LNCaP clone FGC (cell line): Measurements from ENCODE around the gene RASA3.

ENCODE experiments used
- DNase-seq: peaks from one replicate; pipeline ENCODE4 v3.0.0-alpha.2; 2011; ENCODE audit warnings: low read depth
- H3K4me3 ChIP-seq: 2 replicates; pipeline ENCODE4 v1.5.1; 2011; ENCODE audit warnings: mild to moderate bottlenecking, low read depth, low read length, control low read depth
- CTCF ChIP-seq: IDR thresholded peaks from 2 replicates; pipeline ENCODE4 v1.5.1; 2012; ENCODE audit warnings: mild to moderate bottlenecking; ENCODE audit not compliant: control insufficient read depth, insufficient read depth; ENCODE audit errors: extremely low read depth

Gene RASA3

DNA sequence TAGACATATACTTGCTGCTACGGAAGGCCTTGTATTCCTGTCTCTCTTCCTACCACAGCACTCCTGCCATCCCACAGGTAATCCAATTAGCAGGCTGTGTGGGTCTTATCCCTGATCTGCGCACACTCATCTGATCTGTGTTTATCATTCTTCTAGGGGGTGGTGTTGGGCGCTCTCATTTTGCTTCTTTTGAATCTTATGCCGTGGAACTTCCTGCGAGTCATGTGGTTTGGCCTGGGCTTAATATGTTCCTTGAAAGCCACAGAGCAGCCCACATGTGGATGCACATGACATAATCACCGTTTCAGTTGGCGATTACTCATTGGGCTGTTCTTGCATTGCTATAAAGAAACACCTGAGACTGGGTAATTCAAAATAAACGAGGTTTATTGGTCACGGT lies 7.5 kb downstream of the RASA3 start:
- no peak overlapping the region for H3K4me3 ChIP-seq
- no peak for TF ChIP-seq CTCF
- no peak for DNase-seq

- no peak for TF ChIP-seq CTCF
- no peak for DNase-seq
- no peak overlapping the region for H3K4me3 ChIP-seq
Observed at GRCh38 chr13:114124431-114124830, 8.0 kb downstream of the RASA3 start.

DNA sequence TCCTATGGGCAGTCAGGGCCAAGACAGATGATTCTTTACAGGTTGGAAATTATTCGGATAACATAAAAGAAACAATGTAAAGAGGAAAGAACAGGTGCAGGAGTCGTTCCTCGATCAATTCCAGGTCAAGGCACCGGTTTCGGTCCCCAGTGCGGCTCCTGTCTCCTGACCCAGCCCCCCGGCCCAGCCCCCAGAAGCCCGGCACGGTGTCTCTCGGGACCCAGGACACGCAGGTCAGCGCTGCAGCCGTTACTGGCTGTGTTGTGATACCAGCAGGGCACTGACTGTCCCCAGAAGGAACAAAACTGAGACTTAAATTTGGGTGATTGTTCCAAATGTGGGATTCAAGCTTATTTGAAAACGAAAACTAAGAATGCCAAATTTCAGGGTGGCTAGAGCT lies 8.5 kb downstream of the RASA3 start:
- no peak overlapping the region for H3K4me3 ChIP-seq
- DNase-seq, result no peak
- no peak for TF ChIP-seq CTCF

GRCh38 chr13:114123448-114123847 lies 9.0 kb downstream of the RASA3 start:
- no peak for TF ChIP-seq CTCF
- no peak for DNase-seq
- no peak overlapping the region for H3K4me3 ChIP-seq

- no peak overlapping the region for H3K4me3 ChIP-seq
- TF ChIP-seq CTCF, result no peak
- no peak for DNase-seq
Observed at GRCh38 chr13:114122591-114123211, 9.7 kb downstream of the RASA3 start.

GRCh38 chr13:114122127-114122511 lies 10.3 kb downstream of the RASA3 start:
- no peak for DNase-seq
- TF ChIP-seq CTCF, result no peak
- H3K4me3 ChIP-seq, result no peak overlapping the region

GRCh38 chr13:114121496-114122126 lies 10.8 kb downstream of the RASA3 start:
- DNase-seq, result no peak
- no peak for TF ChIP-seq CTCF

More at GRCh38 chr13:114121496-114122126, 10.8 kb downstream of the RASA3 start:
- no peak overlapping the region for H3K4me3 ChIP-seq
